Fibroblast of gingiva (primary cell): Measurements from ENCODE around the gene MAPT.
A peak's percentile ranks its signal among the peaks of the same experiment; 100 is the strongest.
"Not testable (repeated sequence)": the region's sequence is repeated elsewhere in the genome, so short reads cannot be mapped to it uniquely, and the experiment has no call there.

ENCODE experiments used
- DNase-seq: peaks from one replicate; pipeline ENCODE4 v3.0.0-alpha.2; 2011; ENCODE audit warnings: low read depth

Gene MAPT

GRCh38 chr17:45992175-45992574, 97.8 kb downstream of the MAPT start:
- DNase-seq, result no peak

GRCh38 chr17:45992904-45993303, 98.5 kb downstream of the MAPT start:
- DNase-seq, result no peak

- no peak for DNase-seq
These were observed 99.7 kb downstream of the MAPT start for GRCh38 chr17:45993962-45994627.

GRCh38 chr17:45994987-45995386, 100.6 kb downstream of the MAPT start:
- no peak for DNase-seq

GRCh38 chr17:45995627-45996270, 101.4 kb downstream of the MAPT start:
- no peak for DNase-seq

- no peak for DNase-seq
These were observed 102.1 kb downstream of the MAPT start for GRCh38 chr17:45996282-45996937.

- no peak for DNase-seq
These were observed 102.8 kb downstream of the MAPT start for GRCh38 chr17:45997166-45997565.

GRCh38 chr17:45997624-45998023, 103.3 kb downstream of the MAPT start:
- no peak for DNase-seq

GRCh38 chr17:45998987-45999899, 104.9 kb downstream of the MAPT start, which contains the start of gene STH:
Gene STH, plus strand, starts transcription at chr17:45999250. Its CDS starts 30 bp downstream, at chr17:45999280.
- no peak for DNase-seq

- DNase-seq, result no peak
These were observed 105.5 kb downstream of the MAPT start for GRCh38 chr17:45999900-46000290.

- no peak for DNase-seq
These were observed 105.9 kb downstream of the MAPT start for GRCh38 chr17:46000292-46000691.

- DNase-seq, result no peak
These were observed 106.4 kb downstream of the MAPT start for GRCh38 chr17:46000757-46001156.

- no peak for DNase-seq
These were observed 107.3 kb downstream of the MAPT start for GRCh38 chr17:46001390-46002310.

GRCh38 chr17:46002311-46002972, 108.1 kb downstream of the MAPT start:
- DNase-seq, result peak; percentile 30

GRCh38 chr17:46002973-46003316, 108.6 kb downstream of the MAPT start:
- no peak for DNase-seq

- DNase-seq, result no peak
These were observed 109.8 kb downstream of the MAPT start for GRCh38 chr17:46003907-46004748.

GRCh38 chr17:46006082-46006481, 111.7 kb downstream of the MAPT start:
- not testable (repeated sequence) for DNase-seq

GRCh38 chr17:46007461-46007965, 113.2 kb downstream of the MAPT start:
- no peak for DNase-seq

- no peak for DNase-seq
These were observed 114.2 kb downstream of the MAPT start for GRCh38 chr17:46008591-46008990.
